Large intestine (tissue), 3 donors: ENCODE results near the gene IFI44L. TPM values are rescaled to one million over a fixed set of nuclear protein-coding genes. Genes with fewer than 3 reads are reported as not detected.
A peak's percentile ranks its signal among the peaks of the same experiment; 100 is the strongest.

Source experiments
- DNase-seq, 2 donors: peaks; one replicate each; pipeline versions ENCODE4 v3.0.0 to v3.0.0-alpha.2; 2013
- H3K27ac ChIP-seq: one replicate; pipeline ENCODE4 v1.5.1; 2013; ENCODE audit warnings: low read length
- H3K27me3 ChIP-seq: 2 replicates; pipeline ENCODE4 v1.6.1; 2013; ENCODE audit warnings: low read length; ENCODE audit not compliant: control insufficient read depth, insufficient read depth
- H3K36me3 ChIP-seq: 2 replicates; pipeline ENCODE4 v1.6.1; 2013; ENCODE audit warnings: low read length; ENCODE audit not compliant: control insufficient read depth, insufficient read depth
- H3K4me1 ChIP-seq: one replicate; pipeline ENCODE4 v1.6.1; 2013; ENCODE audit warnings: low read length; ENCODE audit not compliant: control insufficient read depth, insufficient read depth
- H3K4me3 ChIP-seq: one replicate; pipeline ENCODE4 v1.5.1; 2013; ENCODE audit warnings: low read length
- H3K9me3 ChIP-seq: one replicate; pipeline ENCODE4 v1.6.1; 2013; ENCODE audit warnings: mild to moderate bottlenecking, low read depth, low read length, moderate library complexity; ENCODE audit not compliant: control insufficient read depth
- WGBS: methylation state at CpG from one replicate; pipeline ENCODE4 v1.1.5; 2013; ENCODE audit warnings: low lambda C conversion rate; ENCODE audit not compliant: insufficient coverage; 5-methylcytosine and 5-hydroxymethylcytosine counted together
- polyA plus RNA-seq: library from polyadenylated mRNA; unstranded; fragments of 120-200 nt; gene quantifications from one replicate; pipeline ENCODE4 v1.2.1, GENCODE V29; 2013

Gene IFI44L
- polyA plus RNA-seq, 1 donor: 1.8 TPM

DNA sequence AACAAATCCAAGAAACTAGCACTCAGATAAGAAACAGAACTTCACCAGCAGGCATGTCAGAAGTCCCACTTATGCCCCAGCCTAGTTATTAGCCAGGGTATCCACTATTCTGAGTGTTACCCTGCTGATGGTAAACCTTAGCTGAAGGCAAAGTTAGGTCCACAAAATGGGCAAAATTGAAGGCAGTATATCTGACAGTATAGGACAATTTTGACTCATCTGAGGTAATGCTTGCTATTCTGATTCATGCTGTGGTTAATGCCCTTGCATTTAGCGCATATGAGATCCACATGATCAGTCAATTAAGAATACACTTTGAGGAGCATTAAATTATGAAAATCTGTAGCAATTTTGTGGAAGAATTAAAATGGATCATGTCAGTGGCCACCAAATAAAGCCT, 44.5 kb downstream of the IFI44L start:
- Histone ChIP-seq H3K27me3 (no peaks in the 10 kb centered on the region), H3K9me3 (no peaks in the 10 kb centered on the region), H3K4me1 (no peaks in the 10 kb centered on the region), H3K27ac (no peak overlapping the region), H3K36me3 (no peaks in the 10 kb centered on the region), H3K4me3 (no peak overlapping the region)
- no CpG with 5 or more reads among the region's 1 CpG for WGBS
- no peak for DNase-seq

DNA sequence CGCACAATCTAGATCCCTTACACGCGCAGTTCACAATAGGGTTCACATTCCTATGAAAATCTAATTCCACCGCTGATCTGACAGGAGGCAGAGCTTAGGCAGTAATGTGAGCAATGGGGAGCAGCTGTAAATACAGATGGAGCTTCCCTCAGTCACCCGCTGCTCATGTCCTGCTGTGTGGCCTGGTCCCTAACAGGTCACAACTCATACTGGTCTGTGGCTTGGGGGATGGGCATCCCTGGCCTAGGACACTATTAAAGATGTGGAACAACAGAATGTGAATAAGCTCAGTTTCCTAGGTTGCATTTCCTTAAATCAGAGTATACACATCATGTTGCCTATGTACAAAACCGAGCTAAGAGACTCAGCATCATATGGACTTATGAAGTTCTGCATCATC, 45.6 kb downstream of the IFI44L start:
- no peak overlapping the region for H3K4me3 ChIP-seq
- H3K9me3 ChIP-seq: no peaks in the 10 kb centered on the region
- no peaks in the 10 kb centered on the region for H3K36me3 ChIP-seq
- H3K4me1 ChIP-seq: no peaks in the 10 kb centered on the region
- WGBS: 100% methylated on average over 1 of the region's 6 CpGs
- no peaks in the 10 kb centered on the region for H3K27me3 ChIP-seq
- H3K27ac ChIP-seq: no peak overlapping the region
- DNase-seq: no peak

DNA sequence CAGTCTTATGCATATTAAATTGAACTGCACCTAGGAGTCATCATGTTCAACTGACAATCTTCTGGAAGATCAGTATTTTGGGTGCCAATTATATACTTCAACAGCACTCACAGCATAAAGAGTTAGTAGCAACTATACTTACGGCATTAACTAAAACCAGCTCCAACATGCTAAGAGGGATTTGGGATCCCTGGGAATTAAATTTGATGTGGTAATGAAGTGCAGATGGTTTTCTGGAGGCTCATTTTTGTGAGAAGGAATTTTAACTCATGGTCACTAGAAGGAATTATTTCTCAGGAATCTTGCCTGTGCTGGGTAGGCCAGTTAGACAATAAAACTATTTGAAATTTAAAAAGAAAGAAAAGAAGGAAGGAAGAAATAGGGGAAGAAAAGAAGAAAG, 47.7 kb downstream of the IFI44L start:
- H3K27ac ChIP-seq: no peak overlapping the region
- DNase-seq: no peak
- no CpG with 5 or more reads among the region's 1 CpG for WGBS
- no peaks in the 10 kb centered on the region for H3K27me3 ChIP-seq
- H3K36me3 ChIP-seq: no peaks in the 10 kb centered on the region
- no peaks in the 10 kb centered on the region for H3K4me1 ChIP-seq
- no peak overlapping the region for H3K4me3 ChIP-seq
- H3K9me3 ChIP-seq: no peaks in the 10 kb centered on the region

DNA sequence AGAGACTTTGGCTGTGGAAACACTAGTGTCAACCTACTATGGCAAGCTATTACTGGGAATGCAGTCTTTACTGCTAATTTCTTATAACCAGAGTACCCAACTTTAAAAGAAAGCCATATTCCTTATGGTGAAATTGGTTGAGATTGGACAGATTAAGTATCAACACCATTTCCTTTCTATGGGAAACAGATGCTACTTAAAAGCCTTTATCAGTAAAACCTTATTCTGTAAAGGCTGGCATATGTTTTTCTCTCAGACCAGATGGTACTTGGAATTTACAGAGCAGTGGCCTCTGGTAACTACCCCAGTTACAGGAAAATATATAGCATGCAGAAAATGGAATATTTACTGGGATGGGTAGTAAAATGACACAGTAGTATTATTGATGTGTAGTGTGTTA, 48.2 kb downstream of the IFI44L start:
- no peaks in the 10 kb centered on the region for H3K27me3 ChIP-seq
- H3K9me3 ChIP-seq: no peaks in the 10 kb centered on the region
- H3K27ac ChIP-seq: no peak overlapping the region
- H3K4me1 ChIP-seq: no peaks in the 10 kb centered on the region
- H3K4me3 ChIP-seq: no peak overlapping the region
- no peak for DNase-seq
- no peaks in the 10 kb centered on the region for H3K36me3 ChIP-seq

DNA sequence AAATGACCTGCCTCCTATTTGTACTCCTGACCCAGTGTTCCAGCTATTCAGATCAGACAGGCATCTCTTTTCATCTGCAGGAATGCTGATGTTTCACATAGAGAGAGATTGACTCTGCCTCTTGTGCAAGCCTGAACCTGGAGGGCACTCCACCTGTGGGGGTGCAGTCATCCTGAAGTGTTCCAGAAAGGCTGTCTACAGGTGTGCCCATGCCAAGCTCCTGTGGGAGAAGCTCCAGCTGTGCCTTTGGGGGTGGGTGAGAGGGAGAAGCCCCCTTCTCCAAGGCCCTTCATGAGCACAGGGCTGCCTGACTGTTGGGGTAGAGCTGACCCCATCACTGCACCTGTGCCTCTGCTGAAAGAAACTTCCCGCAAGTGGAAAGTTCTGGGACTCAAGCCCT, 52.2 kb downstream of the IFI44L start:
- Histone ChIP-seq H3K36me3 (no peaks in the 10 kb centered on the region), H3K4me3 (no peak overlapping the region), H3K9me3 (no peaks in the 10 kb centered on the region), H3K27ac (no peak overlapping the region), H3K4me1 (no peaks in the 10 kb centered on the region), H3K27me3 (peaks cover 3% of the 10 kb centered on the region)
- no peak for DNase-seq
- no CpG with 5 or more reads among the region's 1 CpG for WGBS

DNA sequence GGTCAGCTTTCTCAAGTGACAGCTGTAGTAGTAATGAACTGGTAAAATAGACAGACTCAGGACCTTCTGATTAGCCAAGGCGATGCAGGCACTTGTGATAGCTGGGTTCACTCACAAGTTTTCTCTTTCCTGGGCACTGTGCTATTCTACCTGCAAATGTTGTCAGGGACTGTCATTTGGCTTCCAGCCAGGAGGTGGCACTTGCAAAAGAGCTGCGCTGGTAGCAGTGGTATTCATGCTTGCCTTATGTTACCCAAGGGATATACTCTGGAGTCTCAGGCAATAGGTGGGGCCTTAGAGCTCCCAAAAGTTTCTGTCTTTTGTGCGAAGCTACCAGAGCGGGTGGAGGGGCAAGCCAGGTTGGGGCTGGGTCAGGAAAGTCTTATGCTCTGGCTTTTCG, 52.9 kb downstream of the IFI44L start:
- Histone ChIP-seq H3K27me3 (peaks cover 3% of the 10 kb centered on the region), H3K9me3 (no peaks in the 10 kb centered on the region), H3K36me3 (no peaks in the 10 kb centered on the region), H3K4me3 (no peak overlapping the region), H3K4me1 (no peaks in the 10 kb centered on the region), H3K27ac (no peak overlapping the region)
- DNase-seq: no peak
- no CpG with 5 or more reads among the region's 5 CpGs for WGBS

DNA sequence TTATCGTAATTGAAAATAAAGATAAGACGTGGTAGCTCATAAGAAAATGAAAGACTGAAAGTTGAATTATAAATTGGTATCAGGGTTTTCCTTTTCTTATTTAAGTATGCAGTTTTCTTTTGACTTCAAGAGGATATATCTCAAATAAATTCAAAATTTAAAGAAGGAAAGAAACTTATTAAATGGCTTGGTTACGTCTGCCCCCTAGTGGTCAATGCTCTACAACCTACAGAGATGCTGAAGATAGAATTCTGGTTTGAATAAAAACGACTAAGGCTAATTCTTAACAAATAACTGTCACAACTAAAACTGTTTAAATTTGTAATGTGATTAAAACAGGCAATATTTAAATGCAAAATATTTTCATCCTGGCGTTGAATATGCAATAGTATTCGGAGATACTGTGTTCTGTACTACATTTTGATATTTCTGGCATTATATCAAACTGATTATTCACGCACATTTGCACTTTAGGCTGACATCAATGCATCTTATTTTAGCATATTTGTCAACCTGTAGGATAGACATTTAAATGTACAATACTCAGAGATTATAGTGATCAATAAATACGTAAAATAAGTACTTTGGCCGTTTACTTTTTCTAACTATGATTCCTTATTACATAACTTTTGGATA, 56.2 kb downstream of the IFI44L start:
- Histone ChIP-seq H3K27me3 (peaks cover 3% of the 10 kb centered on the region), H3K36me3 (no peaks in the 10 kb centered on the region), H3K27ac (no peak overlapping the region), H3K4me1 (no peaks in the 10 kb centered on the region), H3K4me3 (no peak overlapping the region), H3K9me3 (no peaks in the 10 kb centered on the region)
- peak; percentile 13 to 18 for DNase-seq
- 39% methylated on average over 8 of the region's 9 CpGs for WGBS

DNA sequence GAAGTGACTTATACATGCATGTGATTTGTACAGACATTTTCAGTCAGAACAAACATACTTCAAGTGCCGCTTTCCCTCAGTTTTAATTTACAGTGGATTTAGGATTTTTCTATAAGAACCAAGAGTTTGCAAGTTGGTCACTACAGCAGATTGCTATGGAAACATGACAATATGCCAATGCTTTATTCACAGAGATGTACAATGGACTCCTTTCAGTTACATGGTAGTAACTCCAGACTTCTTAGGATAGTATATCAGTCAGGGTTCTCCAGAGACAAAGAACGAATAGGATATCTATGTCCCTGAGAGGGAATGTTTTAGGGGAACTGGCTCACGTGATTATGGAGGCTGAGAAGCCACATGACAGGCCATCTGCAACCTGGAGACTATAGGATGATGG, 56.7 kb downstream of the IFI44L start:
- Histone ChIP-seq H3K27ac (no peak overlapping the region), H3K4me3 (no peak overlapping the region), H3K36me3 (no peaks in the 10 kb centered on the region), H3K9me3 (no peaks in the 10 kb centered on the region), H3K4me1 (no peaks in the 10 kb centered on the region), H3K27me3 (peaks cover 3% of the 10 kb centered on the region)
- DNase-seq: no peak
- WGBS: no CpG with 5 or more reads among the region's 3 CpGs

DNA sequence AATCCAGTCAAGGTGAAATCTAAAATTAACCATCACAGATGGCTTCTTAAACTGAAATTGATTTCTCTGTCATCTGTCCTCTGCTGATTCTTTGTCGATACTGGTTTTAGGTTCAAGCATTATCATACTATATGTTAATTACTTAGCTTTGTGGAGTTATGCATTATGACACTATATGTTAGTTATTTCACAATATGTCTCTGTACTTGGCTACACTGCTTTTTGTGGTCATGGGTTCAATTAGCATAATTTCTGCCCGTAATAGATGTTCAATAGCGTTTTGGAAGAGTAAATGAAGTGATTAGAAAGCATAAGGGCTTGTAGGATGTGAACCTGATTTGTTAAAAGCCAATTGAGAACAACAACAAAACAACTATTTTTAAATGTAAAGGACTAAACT, 57.5 kb downstream of the IFI44L start:
- Histone ChIP-seq H3K4me3 (no peak overlapping the region), H3K27ac (no peak overlapping the region), H3K36me3 (no peaks in the 10 kb centered on the region), H3K9me3 (no peaks in the 10 kb centered on the region), H3K27me3 (peaks cover 3% of the 10 kb centered on the region), H3K4me1 (no peaks in the 10 kb centered on the region)
- WGBS: 83% methylated on average over 2 of the region's 3 CpGs
- no peak for DNase-seq

DNA sequence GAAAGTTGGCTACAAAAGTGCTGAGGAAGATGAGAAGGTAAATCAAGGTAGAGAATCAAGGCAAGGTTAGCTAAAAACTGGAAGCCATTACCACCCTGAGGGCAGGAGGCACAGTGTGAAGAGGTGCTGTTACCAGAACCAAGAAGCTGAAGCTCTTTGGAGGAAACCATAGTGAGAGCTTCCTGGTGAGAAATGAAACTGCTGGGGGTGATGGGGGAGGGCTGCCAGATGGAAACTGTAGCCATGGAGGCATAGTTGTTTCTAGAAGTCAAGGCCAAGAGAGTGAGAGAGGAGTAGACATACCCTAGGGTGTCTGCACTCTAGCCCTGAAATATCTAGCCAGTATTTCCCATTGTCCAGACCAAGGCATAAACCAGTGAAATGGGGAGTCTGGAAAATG, 58.1 kb downstream of the IFI44L start:
- no peak overlapping the region for H3K27ac ChIP-seq
- DNase-seq: no peak

DNA sequence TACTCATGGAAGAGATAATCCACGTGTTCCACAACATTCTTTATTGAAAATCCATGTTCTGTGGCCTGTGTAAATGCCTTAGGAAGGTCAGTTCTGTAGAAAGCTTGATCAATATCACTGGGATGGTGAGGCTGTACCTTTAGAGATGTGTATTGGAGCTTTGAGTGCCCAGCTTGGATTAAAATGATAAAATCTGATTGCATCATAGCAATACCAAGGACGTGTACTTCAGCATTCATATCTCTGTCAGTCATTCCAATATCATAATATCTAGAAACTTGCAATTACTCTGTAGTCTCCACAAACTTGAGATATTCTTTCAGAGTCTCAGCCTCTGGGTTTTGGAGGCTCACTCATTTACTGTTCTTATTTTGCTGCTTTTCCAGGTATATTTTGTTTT, 61.0 kb downstream of the IFI44L start:
- no peak overlapping the region for H3K4me3 ChIP-seq
- H3K4me1 ChIP-seq: no peaks in the 10 kb centered on the region
- H3K36me3 ChIP-seq: no peaks in the 10 kb centered on the region
- H3K27ac ChIP-seq: no peak overlapping the region
- H3K9me3 ChIP-seq: no peaks in the 10 kb centered on the region
- WGBS: 100% methylated on average over 1 of the region's 2 CpGs
- DNase-seq: no peak
- no peaks in the 10 kb centered on the region for H3K27me3 ChIP-seq

More for the DNA sequence above, 58.1 kb downstream of the IFI44L start:
- Histone ChIP-seq H3K4me3 (no peak overlapping the region), H3K9me3 (no peaks in the 10 kb centered on the region), H3K36me3 (no peaks in the 10 kb centered on the region), H3K4me1 (no peaks in the 10 kb centered on the region), H3K27me3 (peaks cover 3% of the 10 kb centered on the region)
